IMR-90 (cell line): Measurements from ENCODE around the gene PLXDC2. TPM values are rescaled to one million over a fixed set of nuclear protein-coding genes. Genes with fewer than 3 reads are reported as not detected.

Experiments used
- ATAC-seq: fragments of 200-7000 bp; cut with Tn5 transposase; 2 replicates; pipeline ENCODE4 v1.9.1; 2020; ENCODE audit warnings: low read depth, mild to moderate bottlenecking, moderate library complexity
- BruUV-seq: library from RNA; stranded (reverse); fragments of 400-500 nt; replicated peaks from 2 replicates; lab custom pipeline; 2021; lab: Mats Ljungman, UMichigan
- CTCF ChIA-PET: fragments of 300-600 bp; formaldehyde crosslinking; extraction: SDS; loops from one replicate; lab custom pipeline; 2021; ENCODE audit warnings: antibody characterized with exemption; lab: Yijun Ruan, JAX
- POLR2A ChIA-PET: fragments of 300-600 bp; sonication (Branson Sonifier 250); formaldehyde crosslinking; loops from one replicate; lab custom pipeline; 2022; ENCODE audit warnings: antibody characterized with exemption; ENCODE audit not compliant: unreplicated experiment; lab: Charles Lee
- DNase-seq: peaks from one replicate; pipeline ENCODE4 v3.0.0; 2013
- H2AFZ ChIP-seq: replicated peaks from 2 replicates; pipeline ENCODE3; 2013; ENCODE audit warnings: low read length, mild to moderate bottlenecking; ENCODE audit not compliant: poor library complexity
- H2AK5ac ChIP-seq: 2 replicates; pipeline ENCODE4 v1.6.1; 2013; ENCODE audit warnings: low read depth, low read length, inconsistent platforms
- H2AK9ac ChIP-seq: replicated peaks from 2 replicates; pipeline ENCODE3; 2013; ENCODE audit warnings: mild to moderate bottlenecking, low read depth, low read length, moderate library complexity; ENCODE audit not compliant: poor library complexity
- H2BK120ac ChIP-seq: 2 replicates; pipeline ENCODE4 v1.6.1; 2013; ENCODE audit warnings: low read depth, low read length, inconsistent platforms
- H2BK15ac ChIP-seq: 3 replicates; pipeline ENCODE4 v1.6.1; 2013; ENCODE audit warnings: low read depth, low read length, inconsistent platforms
- H2BK20ac ChIP-seq: 2 replicates; pipeline ENCODE4 v1.6.1; 2013; ENCODE audit warnings: low read depth, mild to moderate bottlenecking, inconsistent platforms, low read length, moderate library complexity
- H2BK5ac ChIP-seq: 2 replicates; pipeline ENCODE4 v1.6.1; 2013; ENCODE audit warnings: mild to moderate bottlenecking, low read depth, low read length, inconsistent platforms; ENCODE audit not compliant: poor library complexity, severe bottlenecking
- H3K14ac ChIP-seq: replicated peaks from 2 replicates; pipeline ENCODE4 v1.6.1; 2013; ENCODE audit warnings: low read depth, low read length, inconsistent platforms
- H3K18ac ChIP-seq: 2 replicates; pipeline ENCODE4 v1.6.1; 2013; ENCODE audit warnings: low read depth, low read length, control low read depth
- H3K23ac ChIP-seq: 2 replicates; pipeline ENCODE4 v1.6.1; 2013; ENCODE audit warnings: low read depth, low read length, inconsistent platforms
- H3K27ac ChIP-seq: 2 replicates; pipeline ENCODE4 v1.5.1; 2013; ENCODE audit warnings: mild to moderate bottlenecking, control low read depth, low read length; ENCODE audit not compliant: insufficient read depth
- H3K27me3 ChIP-seq: 2 replicates; pipeline ENCODE4 v1.6.1; 2013; ENCODE audit warnings: low read length; ENCODE audit not compliant: control insufficient read depth, insufficient read depth
- H3K36me3 ChIP-seq: 2 replicates; pipeline ENCODE4 v1.6.1; 2013; ENCODE audit warnings: low read length, mixed read lengths; ENCODE audit not compliant: control insufficient read depth, insufficient read depth
- H3K4ac ChIP-seq: 2 replicates; pipeline ENCODE4 v1.6.1; 2013; ENCODE audit warnings: low read depth, low read length, inconsistent platforms
- H3K4me1 ChIP-seq: 2 replicates; pipeline ENCODE4 v1.6.1; 2013; ENCODE audit warnings: low read length, mixed read lengths; ENCODE audit not compliant: control insufficient read depth, insufficient read depth
- H3K4me2 ChIP-seq: 2 replicates; pipeline ENCODE4 v1.6.1; 2013; ENCODE audit warnings: low read depth, mild to moderate bottlenecking, control low read depth, low read length, moderate library complexity
- H3K4me3 ChIP-seq: 2 replicates; pipeline ENCODE4 v1.5.1; 2013; ENCODE audit warnings: low read depth, mild to moderate bottlenecking, control low read depth, low read length, moderate library complexity; ENCODE audit not compliant: insufficient read depth
- H3K56ac ChIP-seq: 2 replicates; pipeline ENCODE4 v1.6.1; 2013; ENCODE audit warnings: low read length, inconsistent platforms; ENCODE audit not compliant: insufficient read depth; ENCODE audit errors: extremely low read depth
- H3K79me1 ChIP-seq, 2 experiments: 2 replicates each; pipeline ENCODE4 v1.6.1; 2013; ENCODE audit warnings: low read length in 2 of 2, inconsistent platforms in 1 of 2, low read depth in 1 of 2
- H3K9ac ChIP-seq: 2 replicates; pipeline ENCODE4 v1.6.1; 2013; ENCODE audit warnings: low read depth, low read length, control low read depth
- H3K9me1 ChIP-seq: 2 replicates; pipeline ENCODE4 v1.6.1; 2013; ENCODE audit warnings: low read length, inconsistent platforms; ENCODE audit not compliant: insufficient read depth
- H3K9me3 ChIP-seq: 2 replicates; pipeline ENCODE4 v1.6.1; 2013; ENCODE audit warnings: low read length; ENCODE audit not compliant: control insufficient read depth, insufficient read depth
- H4K20me1 ChIP-seq: 2 replicates; pipeline ENCODE4 v1.6.1; 2013; ENCODE audit warnings: low read length, inconsistent platforms; ENCODE audit not compliant: insufficient read depth
- H4K5ac ChIP-seq: 2 replicates; pipeline ENCODE4 v1.6.1; 2013; ENCODE audit warnings: mild to moderate bottlenecking, low read depth, low read length, control low read depth
- H4K8ac ChIP-seq, 2 experiments: 2 replicates each; pipeline ENCODE4 v1.6.1; 2013; ENCODE audit warnings: low read depth in 2 of 2, low read length in 2 of 2, control low read depth in 1 of 2, inconsistent platforms in 1 of 2
- H4K91ac ChIP-seq: 2 replicates; pipeline ENCODE4 v1.6.1; 2013; ENCODE audit warnings: low read depth, low read length, inconsistent platforms; ENCODE audit not compliant: insufficient read depth
- MAZ ChIP-seq: IDR thresholded peaks from 2 replicates; pipeline ENCODE4 v1.6.1; 2012; ENCODE audit warnings: low read depth, mild to moderate bottlenecking, low read length, improper control_type of control experiment, moderate library complexity, borderline replicate concordance
- RCOR1 ChIP-seq: IDR thresholded peaks from 2 replicates; pipeline ENCODE4 v1.6.1; 2012; ENCODE audit warnings: mild to moderate bottlenecking, low read length, improper control_type of control experiment; ENCODE audit not compliant: insufficient replicate concordance
- WGBS, 2 experiments: methylation state at CpG; one replicate each; pipeline versions ENCODE4 v1.1.5 to v1.1.7; 2013; ENCODE audit warnings: missing lambda C conversion rate in 2 of 2; ENCODE audit not compliant: insufficient read length in 1 of 2; ENCODE audit errors: extremely low coverage in 2 of 2; 5-methylcytosine and 5-hydroxymethylcytosine counted together
- dilution Hi-C: fragments of 300-500 bp; cut with HindIII; formaldehyde crosslinking; loops from one replicate; pipeline ENCODE4 v1.14.3; 2018; ENCODE audit warnings: low sequenced_read_pairs; ENCODE audit not compliant: unreplicated experiment
- in situ Hi-C: fragments of 300-500 bp; cut with MboI; formaldehyde crosslinking; loops from 3 replicates; pipeline ENCODE4 v1.14.3; 2019; ENCODE audit warnings: low sequenced_read_pairs, inconsistent platforms, mixed read lengths
- intact Hi-C: fragments of 100-400 bp; cut with micrococcal nuclease; formaldehyde crosslinking; loops from 2 replicates; pipeline ENCODE4 v1.10.0; 2022
- polyA plus RNA-seq, 3 experiments: library from polyadenylated mRNA; depleted of rRNA; stranded (reverse); fragments of >200 nt; gene quantifications; 2 replicates each; pipeline ENCODE4 v1.2.3, GENCODE V29; 2012; ENCODE audit warnings: low replicate concordance in 1 of 3
- total RNA-seq: library from RNA; depleted of rRNA; stranded (reverse); fragments of >200 nt; gene quantifications from 2 replicates; pipeline ENCODE4 v1.2.3, GENCODE V29; 2012

PLXDC2 gene
- total and polyA plus RNA-seq, 2 of the 4 experiments (the other 2 are of a cell fraction) = 3.2 to 6.1 TPM

GRCh38 chr10:20276127-20276979 is 460.1 kb downstream of the PLXDC2 start:
- H2BK120ac ChIP-seq = no peak overlapping the region
- 40% methylated on average over 1 of the region's 6 CpGs; no CpG with 5 or more reads in 1 of the 2 experiments for WGBS, 2 experiments
- H4K8ac ChIP-seq = no peak overlapping the region
- no peak overlapping the region for H3K9ac ChIP-seq
- no peak overlapping the region for H2BK5ac ChIP-seq
- intact Hi-C loops (no loop called here), dilution Hi-C loops (no loop called here), in situ Hi-C loops (no loop called here)
- H3K36me3 ChIP-seq = no peaks in the 10 kb centered on the region
- H4K5ac ChIP-seq = no peak overlapping the region
- no peak overlapping the region for H3K27ac ChIP-seq
- no peak overlapping the region for H2AFZ ChIP-seq
- no peak overlapping the region for H2BK15ac ChIP-seq
- no peak overlapping the region for H3K4me3 ChIP-seq
- DNase-seq (no peak), ATAC-seq (peak; percentile 53)
- H3K56ac ChIP-seq = no peak overlapping the region
- no peak overlapping the region for H3K18ac ChIP-seq
- ChIA-PET POLR2A (no interaction called here), CTCF (no interaction called here)
- H2AK9ac ChIP-seq = no peak overlapping the region
- no peak overlapping the region for H2BK20ac ChIP-seq
- H3K4me2 ChIP-seq = no peak overlapping the region
- no peak overlapping the region for H2AK5ac ChIP-seq
- H3K27me3 ChIP-seq = no peaks in the 10 kb centered on the region
- H4K91ac ChIP-seq = no peak overlapping the region
- no peaks in the 10 kb centered on the region for H3K79me1 ChIP-seq
- H4K20me1 ChIP-seq = no peaks in the 10 kb centered on the region
- H3K9me1 ChIP-seq = no peaks in the 10 kb centered on the region
- 0 out of 2 replicates have a peak, but pooled peaks cover 2% of the 10 kb centered on the region for H3K4me1 ChIP-seq
- no TSS peak for BruUV-seq
- TF ChIP-seq RCOR1 = no peak
- no peak for TF ChIP-seq MAZ
- no peak overlapping the region for H3K4ac ChIP-seq
- H3K23ac ChIP-seq = no peak overlapping the region
- no peak overlapping the region for H3K14ac ChIP-seq
- no peaks in the 10 kb centered on the region for H3K9me3 ChIP-seq
